Measurements from ENCODE around the gene MCCC2. TPM values are rescaled to one million over a fixed set of nuclear protein-coding genes. Genes with fewer than 3 reads are reported as not detected.

The MCCC2 gene
- total RNA-seq, 6 donors from 2014 or later: 23.5 to 43.9 (median 34.4) TPM

DNA sequence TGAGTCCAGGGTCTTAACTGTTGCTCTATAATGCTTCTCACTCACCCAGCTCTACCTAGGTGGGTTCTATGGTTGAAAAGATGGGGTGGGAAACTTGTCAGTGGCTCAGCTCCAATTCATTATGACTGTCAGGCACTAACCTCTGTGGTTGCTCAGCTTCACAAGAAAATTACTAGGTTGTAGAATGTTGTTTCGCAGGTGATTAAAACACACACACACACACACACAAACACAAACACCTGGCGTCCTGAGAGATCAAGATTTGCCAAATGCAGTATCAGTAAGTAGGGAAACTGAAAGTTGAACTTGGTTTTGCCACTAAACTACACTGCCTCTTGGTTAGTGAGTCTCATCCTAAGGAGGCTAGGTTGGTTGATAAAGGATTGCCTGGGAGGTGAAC lies 2.8 kb downstream of the MCCC2 start:
- peaks cover 16 to 38% (median 17%) of the 10 kb centered on the region in 4 donors for H3K4me1 ChIP-seq
- no peak for TF ChIP-seq CTCF (IDR thresholded peaks at IDR 0.05)
- no peak for TF ChIP-seq POLR2A (IDR thresholded peaks at IDR 0.05)
- no peak for TF ChIP-seq POLR2AphosphoS5 (IDR thresholded peaks at IDR 0.05)
- TF ChIP-seq EP300 (IDR thresholded peaks at IDR 0.05): no peak
- ATAC-seq (ENCODE audit: low FRiP score in 2 of 2) (no peak), DNase-seq (no peak)
- no peaks in the 10 kb centered on the region for H3K27me3 ChIP-seq
- WGBS, 2 donors: 50 to 61% methylated on average over 2 of the region's 2 CpGs
- H3K4me3 ChIP-seq: no peak overlapping the region
- no peak overlapping the region for H3K27ac ChIP-seq
- peaks cover 0 to 3% (median 0%) of the 10 kb centered on the region in 4 donors for H3K36me3 ChIP-seq
- no peaks in the 10 kb centered on the region for H3K9me3 ChIP-seq

GRCh38 chr5:71591100-71591499 lies 4.0 kb downstream of the MCCC2 start:
- ATAC-seq (ENCODE audit: low FRiP score in 2 of 2) (no peak), DNase-seq (no peak)
- TF ChIP-seq POLR2A (IDR thresholded peaks at IDR 0.05) (no peak), CTCF (IDR thresholded peaks at IDR 0.05) (no peak)
- Histone ChIP-seq H3K4me1 (peaks cover 16 to 35% (median 17%) of the 10 kb centered on the region in 4 donors), H3K9me3 (no peaks in the 10 kb centered on the region), H3K4me3 (no peak overlapping the region), H3K27me3 (no peaks in the 10 kb centered on the region), H3K27ac (no peak overlapping the region), H3K36me3 (peaks cover 0 to 3% (median 0%) of the 10 kb centered on the region in 4 donors)

DNA sequence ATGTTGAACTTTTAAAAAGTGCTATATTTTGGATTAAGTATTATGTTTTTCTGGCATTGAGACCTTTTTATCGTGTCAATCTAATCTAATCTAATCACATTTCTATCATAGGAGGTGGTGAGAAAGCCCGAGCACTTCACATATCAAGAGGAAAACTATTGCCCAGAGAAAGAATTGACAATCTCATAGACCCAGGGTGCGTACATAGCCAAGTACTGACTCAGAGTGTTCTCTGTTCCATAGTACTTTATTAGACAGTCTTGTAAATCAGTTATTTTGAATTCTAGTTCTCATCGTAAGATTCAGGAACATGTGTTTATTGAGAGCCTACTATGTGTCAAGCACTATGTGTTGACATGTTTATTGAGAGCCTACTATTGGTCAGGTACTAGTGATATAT lies 9.0 kb downstream of the MCCC2 start:
- Histone ChIP-seq H3K27ac (no peak overlapping the region), H3K27me3 (no peaks in the 10 kb centered on the region), H3K4me1 (peaks cover 0 to 5% (median 0%) of the 10 kb centered on the region in 4 donors), H3K36me3 (peaks cover 0 to 48% (median 30%) of the 10 kb centered on the region in 4 donors), H3K9me3 (no peaks in the 10 kb centered on the region), H3K4me3 (no peak overlapping the region)
- WGBS, 2 donors: 86 to 92% methylated on average over 4 of the region's 4 CpGs
- ATAC-seq (ENCODE audit: low FRiP score in 2 of 2): no peak
- DNase-seq: no peak
- TF ChIP-seq EP300 (IDR thresholded peaks at IDR 0.05): no peak
- TF ChIP-seq POLR2A (IDR thresholded peaks at IDR 0.05): no peak
- no peak for TF ChIP-seq CTCF (IDR thresholded peaks at IDR 0.05)
- no peak for TF ChIP-seq POLR2AphosphoS5 (IDR thresholded peaks at IDR 0.05)

GRCh38 chr5:71597001-71597400 lies 9.9 kb downstream of the MCCC2 start:
- no peak for DNase-seq
- Histone ChIP-seq H3K4me1 (peaks cover 0 to 5% (median 0%) of the 10 kb centered on the region in 4 donors), H3K9me3 (no peaks in the 10 kb centered on the region), H3K36me3 (peaks cover 0 to 56% (median 30%) of the 10 kb centered on the region in 4 donors), H3K27ac (no peak overlapping the region), H3K27me3 (no peaks in the 10 kb centered on the region), H3K4me3 (no peak overlapping the region)
- WGBS, 2 donors: 95 to 98% methylated on average over 1 of the region's 1 CpG
- no peak for TF ChIP-seq CTCF (IDR thresholded peaks at IDR 0.05)
- no peak for TF ChIP-seq EP300 (IDR thresholded peaks at IDR 0.05)
- TF ChIP-seq POLR2A (IDR thresholded peaks at IDR 0.05): no peak
- no peak for TF ChIP-seq POLR2AphosphoS5 (IDR thresholded peaks at IDR 0.05)
- no peak for ATAC-seq (ENCODE audit: low FRiP score in 2 of 2)

- Histone ChIP-seq H3K36me3 (peaks cover 0 to 82% (median 48%) of the 10 kb centered on the region in 4 donors), H3K9me3 (no peaks in the 10 kb centered on the region), H3K27me3 (no peaks in the 10 kb centered on the region), H3K4me3 (no peak overlapping the region), H3K4me1 (peaks cover 0 to 5% (median 0%) of the 10 kb centered on the region in 4 donors), H3K27ac (no peak overlapping the region)
- 100% methylated on average over 1 of the region's 1 CpG for WGBS, 2 donors
- DNase-seq (no peak), ATAC-seq (ENCODE audit: low FRiP score in 2 of 2) (no peak)
- TF ChIP-seq CTCF (IDR thresholded peaks at IDR 0.05) (no peak), POLR2A (IDR thresholded peaks at IDR 0.05) (no peak), EP300 (IDR thresholded peaks at IDR 0.05) (no peak), POLR2AphosphoS5 (IDR thresholded peaks at IDR 0.05) (no peak)
These were observed 13.6 kb downstream of the MCCC2 start for GRCh38 chr5:71600783-71601182.
